Naive thymus-derived CD4-positive, alpha-beta T cell (primary cell): ENCODE data around the gene HHATL. TPM values are rescaled to one million over a fixed set of nuclear protein-coding genes. Genes with fewer than 3 reads are reported as not detected.
"Not testable (repeated sequence)": the region's sequence is repeated elsewhere in the genome, so short reads cannot be mapped to it uniquely, and the experiment has no call there.

ENCODE experiments used
- ATAC-seq: fragments of 150-1000 bp; cut with Tn5 transposase; 2 replicates; pipeline ENCODE4 v1.10.0; 2021; ENCODE audit warnings: mild to moderate bottlenecking, moderate library complexity
- CTCF ChIA-PET: fragments of 350-600 bp; sonication (Branson Sonifier 250); formaldehyde crosslinking; loops from one replicate; lab custom pipeline; 2021; ENCODE audit warnings: antibody characterized with exemption; lab: Charles Lee
- POLR2A ChIA-PET: fragments of 350-600 bp; sonication (Branson Sonifier 250); formaldehyde crosslinking; loops from one replicate; lab custom pipeline; 2021; ENCODE audit warnings: antibody characterized with exemption, inconsistent platforms; lab: Charles Lee
- DNase-seq, 9 donors: peaks; one replicate each; pipeline versions ENCODE4 v3.0.0 to v3.0.0-alpha.2; 2020 to 2022; ENCODE audit warnings: mixed read lengths in 1 of 9
- H3K27ac ChIP-seq: one replicate; pipeline ENCODE4 v1.7.0; 2013; ENCODE audit warnings: mild to moderate bottlenecking, low read depth, low read length, moderate library complexity
- H3K27me3 ChIP-seq, 2 donors: one replicate each; pipeline ENCODE4 v1.7.0; 2013; ENCODE audit warnings: low read length in 2 of 2, mild to moderate bottlenecking in 2 of 2, moderate library complexity in 2 of 2; ENCODE audit not compliant: control insufficient read depth in 2 of 2, insufficient read depth in 2 of 2
- H3K36me3 ChIP-seq, 3 experiments: 1 replicate in 2 of 3; 2 replicates in 1 of 3; pipeline ENCODE4 v1.7.0; 2013; ENCODE audit warnings: low read length in 3 of 3, mild to moderate bottlenecking in 3 of 3, moderate library complexity in 1 of 3; ENCODE audit not compliant: insufficient read depth in 3 of 3, control insufficient read depth in 2 of 3
- H3K4me1 ChIP-seq, 2 donors: one replicate each; pipeline ENCODE4 v1.7.0; 2013; ENCODE audit warnings: low read length in 2 of 2, mild to moderate bottlenecking in 2 of 2, moderate library complexity in 1 of 2; ENCODE audit not compliant: control insufficient read depth in 2 of 2, insufficient read depth in 2 of 2
- H3K4me3 ChIP-seq: 2 replicates; pipeline ENCODE4 v1.7.0; 2013; ENCODE audit warnings: mild to moderate bottlenecking, low read length
- H3K9me3 ChIP-seq, 3 experiments: 1 replicate in 2 of 3; 2 replicates in 1 of 3; pipeline ENCODE4 v1.7.0; 2013; ENCODE audit warnings: low read length in 3 of 3; ENCODE audit not compliant: control insufficient read depth in 2 of 3
- H3K27ac Mint-ChIP-seq, 9 donors: one replicate each; pipeline ENCODE4 v1.8.0; 2020 to 2022; ENCODE audit warnings: mixed read lengths in 9 of 9, mild to moderate bottlenecking in 8 of 9, moderate library complexity in 5 of 9, inconsistent platforms in 2 of 9
- H3K27me3 Mint-ChIP-seq, 5 donors: one replicate each; pipeline ENCODE4 v1.8.0; 2021 to 2022; ENCODE audit warnings: mixed read lengths in 5 of 5, mild to moderate bottlenecking in 1 of 5
- H3K36me3 Mint-ChIP-seq, 5 donors: one replicate each; pipeline ENCODE4 v1.8.0; 2020 to 2022; ENCODE audit warnings: mixed read lengths in 5 of 5, mild to moderate bottlenecking in 3 of 5, inconsistent platforms in 1 of 5
- H3K4me1 Mint-ChIP-seq, 7 donors: one replicate each; pipeline ENCODE4 v1.8.0; 2020 to 2022; ENCODE audit warnings: mixed read lengths in 7 of 7, mild to moderate bottlenecking in 3 of 7, inconsistent platforms in 1 of 7
- H3K4me3 Mint-ChIP-seq, 10 donors: one replicate each; pipeline ENCODE4 v1.8.0; 2020 to 2022; ENCODE audit warnings: mild to moderate bottlenecking in 10 of 10, mixed read lengths in 10 of 10, moderate library complexity in 6 of 10, inconsistent platforms in 2 of 10
- H3K9me3 Mint-ChIP-seq, 11 donors: one replicate each; pipeline ENCODE4 v1.8.0; 2020 to 2022; ENCODE audit warnings: mixed read lengths in 11 of 11, mild to moderate bottlenecking in 4 of 11, inconsistent platforms in 1 of 11, moderate library complexity in 1 of 11
- intact Hi-C, 2 donors: fragments of 100-400 bp; cut with micrococcal nuclease; formaldehyde crosslinking; loops; one replicate each; pipeline ENCODE4 v1.15.1; 2023
- polyA plus RNA-seq, 2 donors: library from polyadenylated mRNA; unstranded; fragments of 300-500 nt; fragmentation: Illumina TruSeq; gene quantifications; one replicate each; pipeline ENCODE4 v1.2.3, GENCODE V29; 2021
- total RNA-seq, 6 experiments: library from RNA in 5 of 6; stranded (reverse) in 5 of 6; gene quantifications; 1 replicate in 5 of 6; 2 replicates in 1 of 6; pipeline ENCODE4 v1.2.3 and lab custom pipeline; 2021 to 2026

HHATL gene
- total and polyA plus RNA-seq, 7 experiments from 2014 or later = not detected

DNA sequence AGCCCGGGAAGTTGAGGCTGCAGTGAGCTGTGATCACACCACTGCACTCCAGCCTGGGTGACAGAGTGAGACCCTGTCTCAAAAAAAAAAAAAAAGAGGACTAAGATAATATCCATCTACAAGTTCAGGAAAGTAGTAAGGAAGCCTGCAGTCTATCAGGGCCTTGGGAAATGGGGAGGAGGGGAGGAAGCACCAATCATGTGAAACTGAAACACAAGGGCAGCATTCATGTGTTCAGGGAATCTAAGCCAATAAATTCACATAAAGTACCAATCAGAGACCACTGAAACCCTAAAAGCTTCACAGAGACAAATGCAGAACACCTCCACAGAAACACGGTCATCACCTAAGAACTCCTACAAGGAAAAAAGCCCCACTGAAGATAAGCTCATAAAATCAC, 22.9 kb upstream of the HHATL start:
- no peak for DNase-seq
- Mint-ChIP-seq H3K36me3 (peaks cover 0 to 3% (median 0%) of the 10 kb centered on the region in 5 donors), H3K27me3 (peaks cover 9 to 24% (median 11%) of the 10 kb centered on the region in 5 donors), H3K27ac (no peak overlapping the region), H3K9me3 (peaks cover 0 to under 1% (median 0%) of the 10 kb centered on the region in 11 donors), H3K4me1 (peaks cover 0 to under 1% (median 0%) of the 10 kb centered on the region in 7 donors), H3K4me3 (no peak overlapping the region)
- H3K4me1 ChIP-seq = no peaks in the 10 kb centered on the region
- ChIA-PET CTCF (no interaction called here), POLR2A (interaction anchor here (0.6 to 0.7 kb wide), 2 partner anchors 102 to 275 kb away, joined by 3 to 4 read pairs; no protein-coding TSS in a partner anchor)
- H3K9me3 ChIP-seq = no peaks in the 10 kb centered on the region
- no peak overlapping the region for H3K4me3 ChIP-seq
- no peak for ATAC-seq
- no peaks in the 10 kb centered on the region for H3K36me3 ChIP-seq
- H3K27ac ChIP-seq = no peak overlapping the region
- H3K27me3 ChIP-seq = no peaks in the 10 kb centered on the region
- intact Hi-C loops = no loop called here

DNA sequence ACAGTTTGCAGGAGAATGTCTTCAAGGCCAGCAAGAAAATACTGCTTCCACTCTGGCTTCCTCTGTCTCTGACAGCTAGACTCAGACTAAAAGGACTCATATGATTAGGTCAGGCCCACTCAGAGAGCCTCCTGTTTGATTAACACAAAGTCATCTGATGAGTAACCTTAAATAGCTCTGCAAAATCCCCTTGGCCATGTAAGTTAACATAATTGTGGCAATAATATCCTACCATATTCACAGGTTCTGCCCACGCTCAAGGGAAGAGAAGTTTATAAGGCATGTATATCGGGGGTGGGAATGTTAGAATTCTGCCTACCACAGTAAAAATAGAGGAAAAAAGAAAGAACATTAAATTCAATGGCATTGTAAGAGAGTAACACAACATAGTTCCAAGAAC, 20.6 kb upstream of the HHATL start:
- H3K27me3 Mint-ChIP-seq = peaks cover 9 to 34% (median 11%) of the 10 kb centered on the region in 5 donors
- Histone ChIP-seq H3K27me3 (no peaks in the 10 kb centered on the region), H3K4me3 (no peak overlapping the region), H3K9me3 (no peaks in the 10 kb centered on the region), H3K27ac (no peak overlapping the region), H3K4me1 (no peaks in the 10 kb centered on the region), H3K36me3 (no peaks in the 10 kb centered on the region)
- no peak overlapping the region for H3K4me3 Mint-ChIP-seq
- peaks cover 0 to 2% (median 0%) of the 10 kb centered on the region in 7 donors for H3K4me1 Mint-ChIP-seq
- POLR2A ChIA-PET = no interaction called here
- no peak for DNase-seq
- H3K27ac Mint-ChIP-seq = no peak overlapping the region
- intact Hi-C loops = no loop called here
- peaks cover 0 to 2% (median 0%) of the 10 kb centered on the region in 11 donors for H3K9me3 Mint-ChIP-seq
- H3K36me3 Mint-ChIP-seq = peaks cover 0 to 3% (median 0%) of the 10 kb centered on the region in 5 donors
- CTCF ChIA-PET = no interaction called here
- ATAC-seq = no peak

DNA sequence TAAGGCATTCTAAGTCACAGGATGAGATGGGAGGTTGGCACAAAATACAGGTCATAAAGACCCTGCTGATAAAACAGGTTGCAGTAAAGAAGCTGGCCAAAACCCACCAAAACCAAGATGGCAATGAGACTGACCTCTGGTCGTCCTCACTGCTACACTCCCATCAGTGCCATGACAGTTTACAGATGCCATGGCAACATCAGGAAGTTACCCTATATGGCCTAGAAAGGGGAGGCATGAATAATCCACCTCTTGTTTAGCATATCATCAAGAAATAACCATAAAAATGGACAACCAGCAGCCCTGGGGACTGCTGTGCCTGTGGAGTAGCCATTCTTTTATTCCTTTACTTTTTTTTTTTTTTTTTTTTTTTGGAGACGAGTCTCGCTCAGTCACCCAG, 19.8 kb upstream of the HHATL start:
- H3K36me3 ChIP-seq, H3K4me3 Mint-ChIP-seq, H3K9me3 Mint-ChIP-seq, H3K27ac ChIP-seq, H3K36me3 Mint-ChIP-seq, intact Hi-C loops, H3K9me3 ChIP-seq, POLR2A ChIA-PET, H3K4me1 Mint-ChIP-seq, ATAC-seq, H3K4me1 ChIP-seq, H3K4me3 ChIP-seq, DNase-seq, H3K27me3 ChIP-seq, CTCF ChIA-PET, H3K27ac Mint-ChIP-seq: not testable (repeated sequence)
- peaks cover 9 to 31% (median 11%) of the 10 kb centered on the region in 5 donors for H3K27me3 Mint-ChIP-seq

- Histone ChIP-seq H3K27me3 (no peaks in the 10 kb centered on the region), H3K27ac (no peak overlapping the region), H3K4me3 (no peak overlapping the region), H3K4me1 (no peaks in the 10 kb centered on the region), H3K36me3 (no peaks in the 10 kb centered on the region), H3K9me3 (no peaks in the 10 kb centered on the region)
- ChIA-PET CTCF (no interaction called here), POLR2A (no interaction called here)
- DNase-seq (no peak), ATAC-seq (no peak)
- intact Hi-C loops = no loop called here
- H3K4me1 Mint-ChIP-seq = peaks cover 0 to 2% (median 0%) of the 10 kb centered on the region in 7 donors
- peaks cover 0 to 3% (median 0%) of the 10 kb centered on the region in 5 donors for H3K36me3 Mint-ChIP-seq
- H3K9me3 Mint-ChIP-seq = peaks cover 0 to 2% (median 0%) of the 10 kb centered on the region in 11 donors
- no peak overlapping the region for H3K27ac Mint-ChIP-seq
- peaks cover 9 to 28% (median 11%) of the 10 kb centered on the region in 5 donors for H3K27me3 Mint-ChIP-seq
- no peak overlapping the region for H3K4me3 Mint-ChIP-seq
These were observed 19.1 kb upstream of the HHATL start for GRCh38 chr3:42721690-42722089.

DNA sequence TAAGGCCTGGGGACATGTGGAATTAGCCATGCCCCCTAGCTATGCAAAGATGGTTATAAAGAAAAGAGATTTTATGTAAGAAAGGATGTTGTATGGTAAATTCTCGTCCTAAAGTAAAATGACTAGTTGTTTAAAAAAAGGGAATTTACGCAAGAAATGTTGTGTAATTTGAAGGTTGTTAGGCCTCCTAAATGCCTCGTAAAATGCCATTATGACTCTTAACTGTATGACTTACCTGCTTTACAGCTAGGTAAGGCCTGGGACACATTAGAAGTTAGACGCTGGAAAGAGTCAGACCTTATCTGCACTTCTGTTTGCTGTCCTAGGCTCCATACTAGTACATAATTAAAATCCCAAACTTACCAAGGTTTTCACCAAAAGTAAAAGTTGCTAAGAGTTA, 17.5 kb upstream of the HHATL start:
- no peak for DNase-seq
- Histone ChIP-seq H3K4me1 (no peaks in the 10 kb centered on the region), H3K9me3 (no peaks in the 10 kb centered on the region), H3K36me3 (no peaks in the 10 kb centered on the region), H3K27ac (no peak overlapping the region), H3K4me3 (no peak overlapping the region), H3K27me3 (no peaks in the 10 kb centered on the region)
- ATAC-seq = no peak
- Mint-ChIP-seq H3K27me3 (peaks cover 5 to 24% (median 11%) of the 10 kb centered on the region in 5 donors), H3K4me3 (no peak overlapping the region), H3K36me3 (peaks cover 0 to 3% (median 0%) of the 10 kb centered on the region in 5 donors), H3K27ac (no peak overlapping the region), H3K4me1 (peaks cover 0 to 2% (median 0%) of the 10 kb centered on the region in 7 donors), H3K9me3 (peaks cover 0 to 2% (median 0%) of the 10 kb centered on the region in 11 donors)
- POLR2A ChIA-PET = no interaction called here
- intact Hi-C loops = no loop called here
- CTCF ChIA-PET = no interaction called here

- Histone ChIP-seq H3K9me3 (no peaks in the 10 kb centered on the region), H3K27ac (no peak overlapping the region), H3K36me3 (no peaks in the 10 kb centered on the region), H3K27me3 (no peaks in the 10 kb centered on the region), H3K4me3 (no peak overlapping the region), H3K4me1 (no peaks in the 10 kb centered on the region)
- peaks cover 5 to 23% (median 6%) of the 10 kb centered on the region in 5 donors for H3K27me3 Mint-ChIP-seq
- H3K4me3 Mint-ChIP-seq = no peak overlapping the region
- ChIA-PET POLR2A (no interaction called here), CTCF (no interaction called here)
- no peak overlapping the region for H3K27ac Mint-ChIP-seq
- DNase-seq (no peak), ATAC-seq (no peak)
- H3K4me1 Mint-ChIP-seq = peaks cover 0 to 2% (median 0%) of the 10 kb centered on the region in 7 donors
- peaks cover 0 to 3% (median 0%) of the 10 kb centered on the region in 5 donors for H3K36me3 Mint-ChIP-seq
- intact Hi-C loops = no loop called here
- H3K9me3 Mint-ChIP-seq = peaks cover 0 to 2% (median 0%) of the 10 kb centered on the region in 11 donors
These were observed 16.4 kb upstream of the HHATL start for GRCh38 chr3:42719002-42719401.

- Mint-ChIP-seq H3K36me3 (peaks cover 0 to 3% (median 0%) of the 10 kb centered on the region in 5 donors), H3K4me3 (no peak overlapping the region), H3K9me3 (peaks cover 0 to 2% (median 0%) of the 10 kb centered on the region in 11 donors), H3K27me3 (peaks cover 3 to 24% (median 4%) of the 10 kb centered on the region in 5 donors), H3K4me1 (peaks cover 0 to 2% (median 0%) of the 10 kb centered on the region in 7 donors), H3K27ac (no peak overlapping the region)
- H3K4me1 ChIP-seq = no peaks in the 10 kb centered on the region
- H3K27me3 ChIP-seq = no peaks in the 10 kb centered on the region
- no peak for DNase-seq
- POLR2A ChIA-PET = no interaction called here
- intact Hi-C loops = no loop called here
- H3K36me3 ChIP-seq = no peaks in the 10 kb centered on the region
- no peak for ATAC-seq
- no peak overlapping the region for H3K4me3 ChIP-seq
- CTCF ChIA-PET = no interaction called here
- no peak overlapping the region for H3K27ac ChIP-seq
- H3K9me3 ChIP-seq = no peaks in the 10 kb centered on the region
These were observed 15.7 kb upstream of the HHATL start for GRCh38 chr3:42718338-42718737.
